ENCODE measurements around the gene PNPLA3. TPM values are rescaled to one million over a fixed set of nuclear protein-coding genes. Genes with fewer than 3 reads are reported as not detected.

Gene PNPLA3
- total RNA-seq, 1 experiment from 2014 or later = 19.8 TPM

- Mint-ChIP-seq H3K36me3 (peaks cover 59% of the 10 kb centered on the region), H3K27me3 (ENCODE audit: low read depth) (no peaks in the 10 kb centered on the region), H3K9me3 (no peaks in the 10 kb centered on the region), H3K4me1 (no peaks in the 10 kb centered on the region), H3K4me3 (no peak overlapping the region), H3K27ac (no peak overlapping the region)
- ATAC-seq (no peak), DNase-seq (ENCODE audit: low spot score) (no peak)
- ChIA-PET CTCF (interaction anchor here (0.6 to 1.3 kb wide), 3 partner anchors 12 to 151 kb away, joined by 3 to 5 read pairs (median 3); no protein-coding TSS in a partner anchor), POLR2A (no interaction called here)
- TF ChIP-seq AR (CRISPR knock-in tag; IDR thresholded peaks at IDR 0.05) (no peak), E2F5 (CRISPR knock-in tag; IDR thresholded peaks at IDR 0.05) (no peak), SP1 (CRISPR knock-in tag; conservative IDR thresholded peaks at IDR 0.05) (no peak), FOXK1 (CRISPR knock-in tag; IDR thresholded peaks at IDR 0.05) (no peak), ZNF317 (CRISPR knock-in tag; IDR thresholded peaks at IDR 0.05; ENCODE audit: borderline replicate concordance, low read depth) (no peak)
Observed at GRCh38 chr22:43980996-43981395, 57.4 kb downstream of the PNPLA3 start.

- Mint-ChIP-seq H3K27ac (no peak overlapping the region), H3K27me3 (ENCODE audit: low read depth) (no peaks in the 10 kb centered on the region), H3K36me3 (peaks cover 46% of the 10 kb centered on the region), H3K4me1 (no peaks in the 10 kb centered on the region), H3K4me3 (no peak overlapping the region), H3K9me3 (no peaks in the 10 kb centered on the region)
- TF ChIP-seq ZNF281 (CRISPR knock-in tag; IDR thresholded peaks at IDR 0.05) (no peak), E2F5 (CRISPR knock-in tag; IDR thresholded peaks at IDR 0.05) (no peak), SMAD3 (CRISPR knock-in tag; IDR thresholded peaks at IDR 0.05; ENCODE audit: borderline replicate concordance) (no peak), KAT7 (CRISPR knock-in tag; IDR thresholded peaks at IDR 0.05; ENCODE audit: borderline replicate concordance) (no peak), AR (CRISPR knock-in tag; IDR thresholded peaks at IDR 0.05) (no peak), ZNF232 (CRISPR knock-in tag; IDR thresholded peaks at IDR 0.05) (no peak), NR3C1 (CRISPR knock-in tag; conservative IDR thresholded peaks at IDR 0.05; ENCODE audit: low read depth) (no peak), MLX (CRISPR knock-in tag; IDR thresholded peaks at IDR 0.05) (no peak), ZNF263 (CRISPR knock-in tag; IDR thresholded peaks at IDR 0.05; ENCODE audit: low read depth) (no peak), TEAD1 (CRISPR knock-in tag; IDR thresholded peaks at IDR 0.05) (no peak), NR2C2 (CRISPR knock-in tag; IDR thresholded peaks at IDR 0.05) (no peak), E2F1 (CRISPR knock-in tag; IDR thresholded peaks at IDR 0.05) (no peak), TEAD4 (CRISPR knock-in tag; IDR thresholded peaks at IDR 0.05) (no peak), TCF7 (CRISPR knock-in tag; IDR thresholded peaks at IDR 0.05; ENCODE audit: low read depth) (no peak)
- ATAC-seq (no peak), DNase-seq (ENCODE audit: low spot score) (no peak)
- CTCF ChIA-PET = no interaction called here
- POLR2A ChIA-PET = no interaction called here
Observed at GRCh38 chr22:43983808-43984207, 60.2 kb downstream of the PNPLA3 start.
